HepG2 (cell line): ENCODE measurements around the gene BCL7A. TPM values are rescaled to one million over a fixed set of nuclear protein-coding genes. Genes with fewer than 3 reads are reported as not detected.

ENCODE experiments used
- ATAC-seq: fragments of 200-7000 bp; cut with Tn5 transposase; 3 replicates; pipeline ENCODE4 v1.9.1; 2020; ENCODE audit warnings: mild to moderate bottlenecking, moderate library complexity
- BruUV-seq: library from RNA; stranded (reverse); fragments of 400-500 nt; replicated peaks from 2 replicates; lab custom pipeline; 2021; lab: Mats Ljungman, UMichigan
- CTCF ChIA-PET: fragments of 300-600 bp; formaldehyde crosslinking; extraction: SDS; loops from one replicate; lab custom pipeline; 2021; ENCODE audit warnings: low total read pairs, inconsistent platforms, low intra/inter-chr PET ratio; lab: Yijun Ruan, JAX
- POLR2A ChIA-PET: fragments of 350-600 bp; sonication (Branson Sonifier 250); formaldehyde crosslinking; loops from one replicate; lab custom pipeline; 2020; ENCODE audit warnings: antibody characterized with exemption, inconsistent platforms; lab: Yijun Ruan, JAX
- DNase-seq: peaks from one replicate; pipeline ENCODE4 v3.0.0-alpha.2; 2015; ENCODE audit warnings: low spot score
- FAIRE-seq: peaks from 3 replicates; lab custom pipeline; 2011; peaks lifted over from hg19 to GRCh38; lab: Jason Lieb, UNC
- H2AFZ ChIP-seq: one replicate; pipeline ENCODE4 v1.6.1; 2011; ENCODE audit warnings: low read length, inconsistent platforms
- H3K27ac ChIP-seq: fragments of 300-600 bp; 3 replicates; pipeline ENCODE4 v1.8.0; 2011; ENCODE audit warnings: mixed run types, mild to moderate bottlenecking, mixed read lengths, low read length, inconsistent platforms; ENCODE audit not compliant: insufficient read depth; ENCODE audit errors: extremely low read length
- H3K27me3 ChIP-seq, 2 experiments: fragments of 200-600 bp in 1 of 2; 2 replicates in 1 of 2; 3 replicates in 1 of 2; pipeline versions ENCODE4 v1.6.0 to v1.8.0; 2011; ENCODE audit warnings: low read length in 2 of 2, mild to moderate bottlenecking in 2 of 2, moderate library complexity in 2 of 2, inconsistent platforms in 1 of 2; ENCODE audit not compliant: insufficient read depth in 2 of 2, control insufficient read depth in 1 of 2
- H3K36me3 ChIP-seq, 2 experiments: fragments of 200-600 bp in 1 of 2; replicated peaks in 1 of 2; 2 replicates in 1 of 2; 3 replicates in 1 of 2; pipeline versions ENCODE4 v1.5.1 to v1.8.0; 2011; ENCODE audit warnings: low read length in 2 of 2, inconsistent platforms in 1 of 2; ENCODE audit not compliant: insufficient read depth in 2 of 2, control insufficient read depth in 1 of 2
- H3K4me1 ChIP-seq: 2 replicates; pipeline ENCODE4 v1.5.1; 2012; ENCODE audit warnings: low read length, inconsistent platforms; ENCODE audit not compliant: insufficient read depth
- H3K4me2 ChIP-seq: 2 replicates; pipeline ENCODE4 v1.6.0; 2011; ENCODE audit warnings: low read depth, low read length, inconsistent platforms
- H3K4me3 ChIP-seq, 3 experiments: fragments of 200-600 bp in 1 of 3; sonication (generic), shearing (Covaris generic) in 1 of 3; replicated peaks in 1 of 3; 2 replicates each; pipeline ENCODE4 v1.5.1; 2011 to 2016; ENCODE audit warnings: low read length in 3 of 3, inconsistent platforms in 2 of 3, low read depth in 2 of 3, mild to moderate bottlenecking in 2 of 3, control low read depth in 1 of 3, mixed read lengths in 1 of 3; ENCODE audit not compliant: insufficient read depth in 1 of 3
- H3K79me2 ChIP-seq: one replicate; pipeline ENCODE4 v1.6.1; 2011; ENCODE audit warnings: low read length, inconsistent platforms; ENCODE audit not compliant: insufficient read depth
- H3K9ac ChIP-seq: 2 replicates; pipeline ENCODE4 v1.6.0; 2011; ENCODE audit warnings: mild to moderate bottlenecking, low read depth, low read length, inconsistent platforms; ENCODE audit not compliant: insufficient read depth
- H3K9me3 ChIP-seq: 2 replicates; pipeline ENCODE4 v1.5.1; 2012; ENCODE audit warnings: mild to moderate bottlenecking, low read length
- H4K20me1 ChIP-seq: 2 replicates; pipeline ENCODE4 v1.6.0; 2011; ENCODE audit warnings: inconsistent platforms, mild to moderate bottlenecking, low read length, moderate library complexity; ENCODE audit not compliant: insufficient read depth
- AHR ChIP-seq: IDR thresholded peaks from 2 replicates; pipeline ENCODE4 v1.6.1; 2018; ENCODE audit warnings: missing genetic modification reagents, missing compliant biosample characterization
- ATF7-NPFF ChIP-seq: sonication (generic); formaldehyde crosslinking; IDR thresholded peaks from 2 replicates; pipeline ENCODE4 v1.8.1; 2023; ENCODE audit warnings: mild to moderate bottlenecking, low read depth, missing genetic modification reagents, moderate library complexity
- ESRRA ChIP-seq: sonication (generic); formaldehyde crosslinking; IDR thresholded peaks from 2 replicates; pipeline ENCODE4 v1.5.1; 2020; ENCODE audit warnings: mild to moderate bottlenecking, low read depth, missing genetic modification reagents
- FLYWCH1 ChIP-seq: sonication (generic); formaldehyde crosslinking; IDR thresholded peaks from 2 replicates; pipeline ENCODE4 v1.8.1; 2023; ENCODE audit warnings: mild to moderate bottlenecking, missing genetic modification reagents
- NCOR1 ChIP-seq: fragments of 200-600 bp; sonication (generic); IDR thresholded peaks from 2 replicates; pipeline ENCODE4 v1.7.0; 2017; ENCODE audit warnings: antibody characterized with exemption, low read length, borderline replicate concordance
- NFAT5 ChIP-seq: sonication (generic); formaldehyde crosslinking; IDR thresholded peaks from 2 replicates; pipeline ENCODE4 v1.4.0; 2020; ENCODE audit warnings: missing genetic modification reagents
- RAD51 ChIP-seq: fragments of 450-650 bp; IDR thresholded peaks from 2 replicates; pipeline ENCODE4 v1.6.1; 2016; ENCODE audit warnings: borderline replicate concordance
- SMAD3 ChIP-seq: sonication (generic); formaldehyde crosslinking; IDR thresholded peaks from 2 replicates; pipeline ENCODE4 v1.4.0; 2020; ENCODE audit warnings: missing genetic modification reagents
- SMARCE1 ChIP-seq: fragments of 450-650 bp; IDR thresholded peaks from 2 replicates; pipeline ENCODE4 v1.6.1; 2017; ENCODE audit warnings: borderline replicate concordance
- ZBTB7A ChIP-seq: sonication (generic); formaldehyde crosslinking; IDR thresholded peaks from 2 replicates; pipeline ENCODE4 v1.8.0; 2022; ENCODE audit warnings: mild to moderate bottlenecking, missing genetic modification reagents
- ZFP82 ChIP-seq: sonication (generic); formaldehyde crosslinking; IDR thresholded peaks from 2 replicates; pipeline ENCODE4 v1.5.1; 2020; ENCODE audit warnings: mild to moderate bottlenecking, missing genetic modification reagents, borderline replicate concordance
- ZNF574 ChIP-seq: sonication (generic); formaldehyde crosslinking; IDR thresholded peaks from 2 replicates; pipeline ENCODE4 v1.4.0; 2020; ENCODE audit warnings: missing genetic modification reagents
- WGBS: methylation state at CpG from one replicate; pipeline ENCODE4 v1.1.6; 2017; ENCODE audit warnings: low lambda C conversion rate; 5-methylcytosine and 5-hydroxymethylcytosine counted together
- in situ Hi-C: cut with HindIII; loops from 2 replicates; pipeline ENCODE4 v1.10.0; 2017; ENCODE audit warnings: low pct_unique_long_range_greater_than_20kb; ENCODE audit not compliant: extremely low pct_ligation_motif_present
- intact Hi-C: fragments of 100-400 bp; cut with micrococcal nuclease; formaldehyde crosslinking; loops from one replicate; pipeline ENCODE4 v1.10.0; 2022; ENCODE audit not compliant: unreplicated experiment
- polyA plus RNA-seq, 8 experiments: library from polyadenylated mRNA; depleted of rRNA in 3 of 8; stranded (reverse) in 7 of 8; unstranded in 1 of 8; fragments of >200 nt; fragmentation: Illumina TruSeq in 4 of 8; extraction: Trizol in 4 of 8; gene quantifications; 2 replicates each; pipeline versions ENCODE4 v1.2.1 to v1.2.3, GENCODE V29; 2011 to 2016; ENCODE audit warnings: low read depth in 4 of 8, missing spikeins in 1 of 8, mixed read lengths in 1 of 8; ENCODE audit not compliant: insufficient read depth in 1 of 8
- total RNA-seq, 5 experiments: library from RNA; depleted of rRNA; stranded (reverse); fragments of >200 nt; fragmentation: Illumina TruSeq; extraction: Trizol; gene quantifications; 2 replicates each; pipeline ENCODE4 v1.2.3, GENCODE V29; 2016; ENCODE audit warnings: low read depth in 1 of 5

Gene BCL7A
- total and polyA plus RNA-seq, 2 of the 13 experiments (the other 11 are each of a cell fraction or from before 2014, with no cell fraction given), result 4.1 to 6.2 TPM

GRCh38 chr12:122076743-122077495 lies 55.2 kb downstream of the BCL7A start (continued):
- TF ChIP-seq NFAT5 (CRISPR knock-in tag), result no peak
- TF ChIP-seq ATF7-NPFF (CRISPR knock-in tag), result 0 out of 2 replicates have a peak, but pooled peaks have one; percentile 41

- peak; percentile 15 for FAIRE-seq
- TF ChIP-seq SMAD3 (no peak), ZFP82 (CRISPR knock-in tag) (peak; percentile 82), ZBTB7A (no peak), RAD51 (no peak), FLYWCH1 (CRISPR knock-in tag) (0 out of 2 replicates have a peak, but pooled peaks have one; percentile 45), ZNF574 (CRISPR knock-in tag) (peak; percentile 77), NCOR1 (peak; percentile 27; the same call in 1 of the 2 replicates), AHR (CRISPR knock-in tag) (no peak), SMARCE1 (no peak), ESRRA (CRISPR knock-in tag) (no peak; the same call in 1 of the 2 replicates)
Measured at GRCh38 chr12:122078141-122079032, 56.7 kb downstream of the BCL7A start, which contains the start of gene MLXIP. TSS of gene MLXIP (plus strand) at chr12:122078756. CDS start at chr12:122078854, 98 bp downstream.

More at GRCh38 chr12:122078141-122079032, 56.7 kb downstream of the BCL7A start, which contains the start of gene MLXIP:
- H3K27ac ChIP-seq, result peak within 1 kb of the TSS; percentile 50
- H3K4me2 ChIP-seq, result peak within 1 kb of the TSS; percentile 99
- peak; percentile 78 for DNase-seq
- peak; percentile 76 for ATAC-seq
- no peaks in the 10 kb centered on the region for H3K27me3 ChIP-seq
- peaks cover 17% of the 10 kb centered on the region for H4K20me1 ChIP-seq
- H3K4me3 ChIP-seq, result peak within 1 kb of the TSS; percentile 56 to 74 (median 62)
- H2AFZ ChIP-seq, result peak within 1 kb of the TSS; percentile 69
- CTCF ChIA-PET, result no interaction called here
- H3K9me3 ChIP-seq, result no peaks in the 10 kb centered on the region
- H3K79me2 ChIP-seq, result peaks cover 42% of the 10 kb centered on the region
- BruUV-seq, result TSS peak; percentile 93
- H3K9ac ChIP-seq, result peak within 1 kb of the TSS; percentile 69
- peaks cover 58% of the 10 kb centered on the region for H3K4me1 ChIP-seq
- POLR2A ChIA-PET, result interaction anchor here (0.6 to 3.9 kb wide), 9 partner anchors 8 to 55 kb away, joined by 3 to 27 read pairs (median 5); no protein-coding TSS in a partner anchor
- in situ Hi-C loops, result no loop called here
- H3K36me3 ChIP-seq, result no peaks in the 10 kb centered on the region
- 8% methylated on average over 5 of the region's 113 CpGs for WGBS
- intact Hi-C loops, result loop anchor here (1.0 to 5.0 kb wide), 2 partner anchors 14 to 1391 kb away; partner anchors contain the start of gene MLEC
